Testis (tissue), 3 donors: Measurements from ENCODE around the gene INSC. TPM values are rescaled to one million over a fixed set of nuclear protein-coding genes. Genes with fewer than 3 reads are reported as not detected.

ENCODE experiments used
- DNase-seq: peaks from one replicate; pipeline ENCODE4 v3.0.0-alpha.2; 2019
- H3K27ac ChIP-seq, 2 donors: fragments of 200-600 bp; sonication (generic); one replicate each; pipeline ENCODE4 v1.5.1; 2019
- H3K27me3 ChIP-seq: fragments of 200-600 bp; sonication (generic); one replicate; pipeline ENCODE4 v1.5.1; 2019
- H3K36me3 ChIP-seq: fragments of 200-600 bp; sonication (generic); one replicate; pipeline ENCODE4 v1.5.1; 2017; ENCODE audit warnings: low read depth; ENCODE audit errors: missing control alignments
- H3K4me1 ChIP-seq: fragments of 200-600 bp; sonication (generic); one replicate; pipeline ENCODE4 v1.5.1; 2019
- H3K4me3 ChIP-seq, 2 donors: fragments of 200-600 bp; sonication (generic); one replicate each; pipeline ENCODE4 v1.5.1; 2017 to 2019
- H3K9me3 ChIP-seq: fragments of 200-600 bp; sonication (generic); one replicate; pipeline ENCODE4 v1.5.1; 2017
- POLR2A ChIP-seq: fragments of 450-650 bp; IDR thresholded peaks from one replicate; pipeline ENCODE4 v1.6.1; 2017; ENCODE audit warnings: antibody characterized with exemption, mild to moderate bottlenecking, moderate library complexity
- WGBS, 2 donors: methylation state at CpG; one replicate each; pipeline ENCODE4 v1.1.5; 2018; 5-methylcytosine and 5-hydroxymethylcytosine counted together
- intact Hi-C: fragments of 100-400 bp; cut with DNase I; formaldehyde crosslinking; loops from one replicate; pipeline ENCODE4 v1.15.1; 2023; ENCODE audit warnings: low total_unique reads
- polyA plus RNA-seq: library from polyadenylated mRNA; stranded (reverse); fragments of 350-450 nt; fragmentation: Illumina TruSeq; extraction: RNeasy Lipid Tissue Mini Kit (QIAGEN cat#74804); gene quantifications from one replicate; pipeline ENCODE4 v1.2.3, GENCODE V29; 2014; ENCODE audit warnings: low read depth, low replicate concordance; ENCODE audit not compliant: insufficient read depth
- total RNA-seq, 2 donors: library from RNA; depleted of rRNA; stranded (reverse); fragments of >200 nt; gene quantifications; one replicate each; pipeline ENCODE4 v1.2.3, GENCODE V29; 2016
- TF ChIP-seq, protein P1 (sequence below), 3 experiments: fragments of 450-650 bp in 2 of 3; fragments of 200-600 bp in 1 of 3; sonication (generic) in 1 of 3; IDR thresholded peaks; one replicate each; pipeline ENCODE4 v1.5.1; 2016 to 2019; ENCODE audit warnings: antibody characterized with exemption in 3 of 3, mild to moderate bottlenecking in 2 of 3, moderate library complexity in 1 of 3

INSC gene
- total and polyA plus RNA-seq, 3 donors from 2014 or later: 2.2 to 2.5 (median 2.2) TPM

DNA sequence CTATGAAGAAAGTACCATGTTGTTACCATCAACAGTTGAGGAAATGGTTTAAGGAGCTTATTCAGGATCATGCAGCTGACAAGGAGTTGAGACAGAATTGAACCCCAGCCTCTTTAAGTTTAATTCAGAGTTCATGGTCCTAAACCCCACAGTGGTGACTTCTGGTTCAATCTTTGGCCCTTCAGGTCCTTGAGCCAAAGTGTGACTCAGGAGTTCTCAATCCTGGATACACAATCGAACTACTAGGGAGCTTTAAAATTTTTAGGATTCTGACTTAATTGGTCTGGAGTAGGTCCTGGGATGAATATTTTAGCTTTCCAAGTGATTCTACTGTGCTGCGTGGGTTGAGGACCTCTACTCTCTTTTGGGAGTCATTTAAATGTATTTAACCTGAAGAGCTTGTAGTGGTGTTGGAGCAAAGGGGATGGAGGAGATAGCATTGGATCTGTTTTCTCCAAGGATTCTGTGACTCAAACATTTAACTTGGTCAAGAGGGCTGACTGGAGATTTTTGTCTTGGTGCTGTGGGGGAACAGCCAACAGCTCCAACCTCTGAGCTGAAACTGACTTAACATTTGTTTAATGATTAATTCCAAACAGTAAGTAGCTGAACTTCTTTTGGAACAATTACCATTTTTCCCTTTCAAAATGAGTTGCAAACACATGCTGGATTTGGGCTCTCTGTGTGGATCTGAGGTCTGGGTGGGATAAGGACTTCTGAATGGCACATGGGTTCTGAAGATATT is 80.1 kb downstream of the INSC start:
- Histone ChIP-seq H3K27me3 (no peaks in the 10 kb centered on the region), H3K36me3 (no peaks in the 10 kb centered on the region), H3K4me1 (no peaks in the 10 kb centered on the region), H3K4me3 (no peak overlapping the region), H3K27ac (no peak overlapping the region), H3K9me3 (no peaks in the 10 kb centered on the region)
- no peak for DNase-seq
- intact Hi-C loops: no loop called here
- WGBS, 2 donors: 88 to 92% methylated on average over 2 of the region's 2 CpGs
- TF ChIP-seq, protein P1, sequence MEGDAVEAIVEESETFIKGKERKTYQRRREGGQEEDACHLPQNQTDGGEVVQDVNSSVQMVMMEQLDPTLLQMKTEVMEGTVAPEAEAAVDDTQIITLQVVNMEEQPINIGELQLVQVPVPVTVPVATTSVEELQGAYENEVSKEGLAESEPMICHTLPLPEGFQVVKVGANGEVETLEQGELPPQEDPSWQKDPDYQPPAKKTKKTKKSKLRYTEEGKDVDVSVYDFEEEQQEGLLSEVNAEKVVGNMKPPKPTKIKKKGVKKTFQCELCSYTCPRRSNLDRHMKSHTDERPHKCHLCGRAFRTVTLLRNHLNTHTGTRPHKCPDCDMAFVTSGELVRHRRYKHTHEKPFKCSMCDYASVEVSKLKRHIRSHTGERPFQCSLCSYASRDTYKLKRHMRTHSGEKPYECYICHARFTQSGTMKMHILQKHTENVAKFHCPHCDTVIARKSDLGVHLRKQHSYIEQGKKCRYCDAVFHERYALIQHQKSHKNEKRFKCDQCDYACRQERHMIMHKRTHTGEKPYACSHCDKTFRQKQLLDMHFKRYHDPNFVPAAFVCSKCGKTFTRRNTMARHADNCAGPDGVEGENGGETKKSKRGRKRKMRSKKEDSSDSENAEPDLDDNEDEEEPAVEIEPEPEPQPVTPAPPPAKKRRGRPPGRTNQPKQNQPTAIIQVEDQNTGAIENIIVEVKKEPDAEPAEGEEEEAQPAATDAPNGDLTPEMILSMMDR (IDR thresholded peaks at IDR 0.05): no peak
- TF ChIP-seq POLR2A: no peak

DNA sequence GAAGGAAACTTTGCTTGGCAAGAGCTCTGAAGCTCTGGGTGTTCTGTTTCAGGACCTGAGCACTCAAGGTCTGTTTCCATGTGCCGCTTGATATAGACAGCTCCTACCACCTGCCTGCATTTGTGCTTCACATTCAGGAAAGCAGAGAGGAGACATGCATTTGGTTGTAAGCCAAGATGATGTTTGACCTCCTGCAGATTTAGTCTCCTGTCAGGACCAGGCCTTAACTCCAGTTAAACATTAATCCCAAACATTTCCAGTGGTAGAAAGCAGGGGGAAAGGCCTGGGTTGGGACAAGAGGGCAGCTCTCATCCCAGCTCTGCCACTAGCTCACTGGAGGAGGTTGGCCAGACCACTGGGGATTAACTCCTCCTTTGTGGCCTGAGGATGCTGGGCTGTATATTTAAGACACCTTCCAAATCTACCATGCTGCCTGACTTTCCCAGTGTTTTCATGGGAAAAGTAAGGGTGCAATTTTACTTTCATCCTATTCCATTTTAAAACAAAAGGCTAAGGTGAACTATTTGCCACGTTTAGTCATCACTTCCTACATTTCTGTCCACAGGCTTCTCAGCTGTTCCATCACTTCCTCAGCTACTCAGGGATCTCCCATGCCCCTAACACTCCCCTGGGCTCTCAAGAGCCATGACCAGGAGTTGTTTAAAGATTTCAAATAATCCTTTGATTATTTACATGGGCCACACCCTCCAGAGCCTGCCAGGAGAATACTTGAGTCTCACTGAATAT is 80.9 kb downstream of the INSC start:
- Histone ChIP-seq H3K36me3 (no peaks in the 10 kb centered on the region), H3K27me3 (no peaks in the 10 kb centered on the region), H3K4me3 (no peak overlapping the region), H3K4me1 (no peaks in the 10 kb centered on the region), H3K9me3 (no peaks in the 10 kb centered on the region), H3K27ac (no peak overlapping the region)
- intact Hi-C loops: no loop called here
- 82 to 85% methylated on average over 2 of the region's 2 CpGs for WGBS, 2 donors
- TF ChIP-seq, protein P1 (IDR thresholded peaks at IDR 0.05): no peak
- TF ChIP-seq POLR2A: no peak
- DNase-seq: no peak

DNA sequence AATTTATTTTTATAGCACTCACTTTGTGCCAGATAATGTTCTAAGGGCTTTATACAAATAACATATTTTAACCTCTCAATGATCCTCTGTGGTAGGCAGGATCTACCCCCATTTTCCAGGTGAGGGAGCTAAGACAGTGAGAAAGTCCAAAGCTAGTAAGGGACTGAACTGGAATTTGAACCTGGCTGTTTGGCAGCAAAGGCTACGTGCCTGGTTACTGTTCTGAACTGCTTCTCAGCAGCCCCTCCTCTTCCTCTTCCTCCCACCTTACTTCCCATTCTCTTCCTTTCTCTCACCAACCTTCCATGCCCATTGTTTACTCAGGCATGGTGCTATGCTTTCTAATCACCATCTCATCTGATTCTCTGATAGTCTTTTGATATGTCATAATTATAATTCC is 82.0 kb downstream of the INSC start:
- Histone ChIP-seq H3K9me3 (no peaks in the 10 kb centered on the region), H3K27me3 (no peaks in the 10 kb centered on the region), H3K4me3 (no peak overlapping the region), H3K36me3 (no peaks in the 10 kb centered on the region), H3K4me1 (no peaks in the 10 kb centered on the region), H3K27ac (no peak overlapping the region)
- intact Hi-C loops: no loop called here
- no peak for DNase-seq
- TF ChIP-seq, protein P1 (IDR thresholded peaks at IDR 0.05): no peak
- TF ChIP-seq POLR2A: no peak
- 59 to 69% methylated on average over 1 of the region's 1 CpG for WGBS, 2 donors

DNA sequence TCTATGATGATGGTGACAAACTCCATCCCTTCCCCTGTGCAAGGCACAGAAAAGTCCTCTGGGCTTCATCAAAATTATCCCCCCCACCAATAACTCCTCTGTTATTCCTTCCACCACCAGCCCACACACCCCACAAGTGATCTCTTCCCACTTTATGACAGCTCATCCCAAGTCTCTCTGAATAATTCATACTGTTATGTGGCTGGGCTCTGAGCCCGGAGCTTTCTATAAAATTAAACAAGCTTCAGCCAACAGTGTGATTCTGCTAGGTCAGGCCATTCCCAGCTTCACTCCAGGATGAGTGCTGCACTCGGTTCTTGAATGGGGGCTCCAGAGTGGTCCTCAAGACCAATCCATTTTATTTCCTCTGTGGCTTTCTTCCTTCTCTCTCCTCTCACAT is 83.0 kb downstream of the INSC start:
- no peak overlapping the region for H3K27ac ChIP-seq
- TF ChIP-seq POLR2A: no peak
- TF ChIP-seq, protein P1 (IDR thresholded peaks at IDR 0.05): no peak
- no peaks in the 10 kb centered on the region for H3K9me3 ChIP-seq
- 73 to 82% methylated on average over 2 of the region's 2 CpGs for WGBS, 2 donors
- DNase-seq: no peak
- H3K4me3 ChIP-seq: no peak overlapping the region
- no peaks in the 10 kb centered on the region for H3K36me3 ChIP-seq
- intact Hi-C loops: no loop called here
- no peaks in the 10 kb centered on the region for H3K4me1 ChIP-seq
- no peaks in the 10 kb centered on the region for H3K27me3 ChIP-seq
